Measurements from ENCODE around the gene ART5.

Gene ART5

DNA sequence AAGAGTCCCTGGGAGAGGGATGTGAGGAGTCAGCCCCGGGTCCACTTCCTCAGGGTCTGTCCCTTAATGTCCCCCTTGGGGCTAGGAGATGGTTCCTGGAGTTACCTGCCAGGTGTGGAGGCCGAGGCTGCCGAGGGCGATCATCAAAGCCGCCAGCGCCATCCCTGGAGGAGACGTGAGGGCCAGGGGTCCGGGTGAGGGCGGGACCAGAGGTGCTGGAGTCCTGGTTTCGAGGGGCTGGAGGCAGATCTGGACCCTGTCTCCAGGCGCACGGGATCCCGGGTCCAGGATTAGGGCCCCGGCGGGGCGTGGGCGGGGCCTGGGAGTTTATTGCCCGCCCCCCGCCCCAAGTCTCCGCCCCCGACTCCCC lies at the start of gene ART5:
ART5 (minus strand) TSS at position 292 of the 370 bp plus-strand sequence; CDS start at position 162, 130 bp downstream.
- no peak for DNase-seq (ENCODE audit: low read depth)

GRCh38 chr11:3686751-3687150 lies 45.0 kb upstream of the ART5 start:
- no peak for DNase-seq (ENCODE audit: low read depth)

DNA sequence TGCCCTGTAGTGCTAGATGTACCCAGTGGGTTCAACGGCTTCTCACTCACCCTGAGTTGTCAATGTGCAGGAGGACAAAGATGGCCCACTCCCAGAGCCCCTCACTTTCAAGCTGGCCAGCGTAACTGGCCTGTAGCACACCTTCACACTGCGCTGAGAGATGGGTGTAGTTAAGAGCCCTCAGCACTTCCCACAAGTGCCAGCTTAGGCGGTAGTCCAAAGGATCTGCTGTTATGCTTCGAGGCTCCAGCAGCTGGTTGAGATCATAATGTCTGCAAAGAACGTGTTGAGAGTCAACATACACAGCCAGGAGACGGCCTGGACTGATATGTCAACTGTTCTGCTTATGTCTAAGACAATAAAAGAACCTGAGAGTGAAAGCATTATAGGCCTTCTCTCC lies 44.1 kb upstream of the ART5 start:
- DNase-seq (ENCODE audit: low read depth), result no peak

GRCh38 chr11:3684819-3685172 lies 43.0 kb upstream of the ART5 start:
- DNase-seq (ENCODE audit: low read depth), result no peak

DNA sequence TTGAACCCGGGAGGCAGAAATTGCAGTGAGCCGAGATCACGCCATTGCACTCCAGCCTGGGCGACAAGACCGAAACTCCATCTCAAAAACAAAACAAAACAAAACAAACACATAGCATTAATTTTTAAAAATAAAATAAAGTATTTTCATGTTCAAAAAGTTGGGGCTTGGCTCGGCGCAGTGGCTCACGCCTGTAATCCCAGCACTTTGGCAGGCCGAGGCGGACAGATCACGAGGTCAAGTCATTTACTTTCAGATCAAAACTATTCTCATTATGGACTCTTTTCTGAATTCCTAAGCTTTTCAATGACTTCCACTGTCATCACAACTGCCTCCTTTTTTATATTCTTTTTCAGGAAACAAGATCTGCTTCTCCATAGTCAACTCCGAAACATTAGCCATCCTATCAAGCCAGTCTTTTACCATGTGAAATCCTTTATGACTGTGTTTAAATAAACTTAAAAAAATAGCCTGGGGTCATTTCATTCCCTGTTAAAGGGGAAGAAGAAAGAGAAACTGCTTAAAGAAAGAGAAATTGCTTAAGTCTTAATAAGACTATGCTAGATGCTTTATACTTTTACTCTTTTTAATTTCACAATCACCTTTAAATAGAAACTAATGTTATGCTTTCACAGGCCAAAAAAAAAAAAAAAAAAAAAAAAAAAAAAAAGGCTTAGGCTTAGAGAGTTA lies 42.5 kb upstream of the ART5 start:
- DNase-seq (ENCODE audit: low read depth), result peak; percentile 38

GRCh38 chr11:3683039-3683438 lies 41.2 kb upstream of the ART5 start:
- DNase-seq (ENCODE audit: low read depth), result no peak

DNA sequence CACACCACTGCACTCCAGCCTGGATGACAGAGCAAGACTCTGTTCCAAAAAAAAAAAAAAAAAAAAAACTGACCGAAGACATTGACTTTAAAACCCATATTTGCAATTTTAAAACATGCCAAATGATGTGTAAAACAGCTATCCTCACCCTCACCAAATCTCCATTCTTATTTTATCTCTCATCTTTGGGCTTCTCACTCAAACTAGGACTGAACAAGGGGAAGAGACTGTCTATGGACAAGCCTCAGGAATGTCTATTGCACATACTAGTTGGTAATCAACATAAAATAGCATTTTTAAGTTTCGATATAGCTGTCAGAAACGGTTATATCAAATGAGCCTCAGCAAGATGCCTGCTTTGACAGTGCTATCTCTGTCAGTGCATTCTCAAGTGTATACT lies 37.3 kb upstream of the ART5 start:
- no peak for DNase-seq (ENCODE audit: low read depth)

GRCh38 chr11:3675971-3676370 lies 34.2 kb upstream of the ART5 start:
- no peak for DNase-seq (ENCODE audit: low read depth)

DNA sequence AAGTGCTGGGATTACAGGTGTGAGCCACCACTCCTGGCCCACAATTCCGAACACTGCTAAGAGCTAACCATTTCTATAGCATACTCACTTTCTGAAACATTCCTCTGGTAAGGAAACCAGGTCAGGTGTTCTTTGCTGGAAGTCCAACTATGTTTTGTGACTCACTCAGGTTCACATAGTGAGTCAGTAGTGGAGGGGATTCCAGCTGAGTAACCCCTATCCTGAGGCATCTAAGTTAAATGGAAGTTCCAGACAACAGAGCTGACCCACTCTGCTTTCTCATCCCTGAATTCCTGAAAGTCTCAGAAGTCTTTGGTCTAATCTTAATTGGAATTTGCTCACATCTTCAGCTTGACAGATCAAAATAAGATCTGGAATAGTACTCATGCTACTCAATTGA lies 32.4 kb upstream of the ART5 start:
- no peak for DNase-seq (ENCODE audit: low read depth)

DNA sequence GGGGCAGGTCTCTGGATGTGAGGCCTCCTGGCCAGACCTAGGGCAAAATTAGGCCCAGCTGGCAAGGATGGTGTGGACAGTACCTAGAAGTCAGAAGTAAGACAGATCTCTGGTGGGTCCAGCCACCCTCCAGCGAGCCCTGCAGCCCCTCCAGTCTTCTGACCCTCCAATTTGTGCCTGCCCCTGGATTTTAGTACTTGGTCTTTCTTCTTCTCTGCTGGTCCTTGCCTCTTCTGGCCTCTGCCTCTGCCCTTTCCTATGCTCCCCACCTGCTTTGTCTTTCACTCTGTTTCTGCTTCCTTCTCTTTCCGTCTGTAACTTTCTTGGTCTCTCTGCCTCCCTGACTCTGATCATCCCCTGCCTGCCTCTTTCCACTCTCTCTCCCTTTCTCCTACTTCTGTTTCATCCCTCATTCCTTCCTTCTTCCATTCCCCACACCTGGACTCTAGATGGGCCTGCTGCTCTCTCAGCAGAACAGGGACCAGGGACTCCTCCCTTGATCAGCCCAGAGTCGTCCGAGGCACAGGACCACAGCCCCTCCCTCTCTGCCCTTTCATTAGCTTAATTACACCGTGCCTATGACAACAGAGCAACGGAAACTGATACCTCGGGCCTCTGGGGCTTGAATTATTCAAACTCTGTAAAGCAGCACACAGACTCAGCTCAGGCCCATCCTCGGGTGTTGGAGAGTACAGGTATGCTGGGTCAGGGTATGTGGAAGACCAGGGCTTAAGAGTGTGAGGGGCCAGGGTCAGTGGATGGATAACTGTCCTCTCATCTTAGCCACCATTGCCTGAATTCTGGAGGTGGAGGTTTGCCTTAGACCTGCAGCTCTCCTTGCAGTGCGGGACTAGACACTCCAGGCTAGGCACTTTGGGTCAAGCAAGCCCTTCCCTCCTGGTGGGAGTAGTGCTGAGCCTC lies 29.8 kb upstream of the ART5 start, which contains the start of gene CHRNA10:
CHRNA10 (minus strand) TSS at position 51 of the 921 bp plus-strand sequence. CDS start 72 bp downstream, outside the sequence.
- DNase-seq (ENCODE audit: low read depth), result peak; percentile 21

DNA sequence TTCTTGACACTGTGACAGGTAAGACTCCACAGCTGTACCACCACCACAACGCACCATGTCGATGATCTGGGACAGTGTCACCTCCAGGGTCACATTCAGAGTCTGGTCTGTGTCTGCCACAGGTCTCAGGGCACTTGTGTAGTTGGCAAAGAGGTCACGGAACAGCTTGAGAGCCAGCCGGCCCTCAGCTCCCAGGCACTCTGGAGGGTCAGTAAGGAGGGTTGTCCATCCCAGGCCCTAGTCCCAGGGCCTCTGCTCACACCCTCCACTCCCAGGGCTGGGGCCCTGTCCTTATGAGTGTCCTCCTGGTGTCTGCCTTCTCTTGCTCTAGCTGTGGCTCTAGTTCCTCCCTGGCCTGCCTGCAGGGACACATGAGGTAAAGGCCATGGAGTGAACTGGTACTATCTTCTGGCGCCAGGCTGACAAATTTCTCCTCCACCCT lies 28.0 kb upstream of the ART5 start:
- no peak for DNase-seq (ENCODE audit: low read depth)

DNA sequence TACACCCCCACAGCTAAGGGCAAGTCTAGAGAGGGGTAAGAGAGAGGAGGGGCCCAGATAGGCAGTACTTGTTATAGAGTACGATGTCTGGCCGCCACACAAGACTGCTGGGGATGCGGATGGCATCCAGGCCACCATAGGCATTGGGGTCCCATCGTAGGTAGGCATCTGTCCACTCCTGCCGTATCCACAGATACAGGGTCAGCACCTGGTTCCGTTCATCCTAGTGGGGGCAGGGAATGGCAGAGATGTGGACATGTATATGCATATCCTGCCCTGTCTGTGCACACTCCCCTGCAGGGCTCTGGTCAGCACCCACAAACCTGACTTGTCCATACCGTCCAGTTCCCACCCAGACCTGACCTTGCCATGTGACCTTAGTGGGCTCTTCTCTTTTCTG lies 27.3 kb upstream of the ART5 start:
- DNase-seq (ENCODE audit: low read depth), result no peak

GRCh38 chr11:3667149-3668035 lies 25.6 kb upstream of the ART5 start:
- no peak for DNase-seq (ENCODE audit: low read depth)

- no peak for DNase-seq (ENCODE audit: low read depth)
Measured at GRCh38 chr11:3666023-3666530, 24.3 kb upstream of the ART5 start.

DNA sequence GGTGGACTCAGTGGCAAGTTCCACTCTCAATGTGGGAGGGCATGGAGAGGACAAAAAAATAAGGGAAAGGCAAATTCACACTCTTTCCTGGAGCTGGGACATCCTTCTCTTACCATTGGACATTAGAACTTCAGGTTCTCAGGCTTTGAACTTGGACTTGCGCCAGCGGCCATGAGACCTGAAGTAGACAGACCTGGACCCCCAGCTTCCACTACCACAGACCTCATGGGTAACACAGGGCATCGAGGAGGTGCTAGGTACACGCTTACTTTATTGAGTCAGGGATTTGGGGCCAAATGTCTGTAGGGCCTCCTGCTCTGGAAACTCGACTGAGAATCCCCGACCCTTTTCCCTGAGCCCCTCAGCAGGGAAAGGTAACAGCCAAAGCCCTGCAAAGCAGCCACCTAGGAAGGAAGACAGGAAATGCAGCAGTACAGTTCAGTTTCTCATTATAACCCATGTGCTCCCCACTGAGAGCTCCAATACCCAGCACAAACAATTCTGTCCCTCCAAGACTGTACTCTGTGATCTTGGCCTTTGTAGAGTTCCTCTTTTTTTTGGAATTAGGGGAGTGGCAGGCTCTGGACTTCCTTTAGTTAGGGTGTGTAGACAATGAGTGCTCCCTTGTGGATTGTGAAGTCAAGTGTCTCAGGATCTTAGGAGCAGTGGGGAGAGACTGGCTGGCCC lies 23.7 kb upstream of the ART5 start:
- no peak for DNase-seq (ENCODE audit: low read depth)

DNA sequence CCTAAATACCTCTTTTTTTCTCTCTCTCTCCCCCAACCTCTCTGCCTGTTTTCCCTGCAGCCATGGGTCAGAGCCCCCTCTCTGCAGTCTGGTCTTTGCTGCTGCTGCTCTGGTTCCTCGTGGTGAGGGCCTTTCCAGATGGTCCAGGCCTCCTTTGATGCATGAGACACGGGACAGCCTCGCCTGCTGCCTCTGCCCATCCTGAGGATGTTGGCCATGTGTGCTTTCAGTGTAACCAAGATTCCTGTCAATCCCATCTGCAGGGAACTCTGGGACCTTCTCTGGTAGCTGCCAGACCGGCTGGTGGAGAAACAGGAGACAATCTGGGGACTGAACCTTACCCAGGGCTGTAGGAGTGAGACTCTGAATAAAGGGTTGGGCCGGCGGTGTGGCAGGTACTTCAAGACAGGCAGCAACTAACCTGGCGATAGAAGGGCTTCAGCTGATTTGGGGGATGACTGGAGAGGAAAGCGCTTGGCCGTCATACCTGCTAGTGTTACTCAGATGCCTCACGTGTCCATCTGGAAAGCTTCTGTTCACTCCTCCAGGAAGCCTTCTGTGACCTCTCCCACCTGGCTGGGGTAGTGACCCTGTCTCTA lies 22.3 kb upstream of the ART5 start:
- no peak for DNase-seq (ENCODE audit: low read depth)

GRCh38 chr11:3662856-3663255 lies 21.1 kb upstream of the ART5 start:
- DNase-seq (ENCODE audit: low read depth), result no peak

- no peak for DNase-seq (ENCODE audit: low read depth)
Measured at GRCh38 chr11:3660960-3661359, 19.2 kb upstream of the ART5 start.

DNA sequence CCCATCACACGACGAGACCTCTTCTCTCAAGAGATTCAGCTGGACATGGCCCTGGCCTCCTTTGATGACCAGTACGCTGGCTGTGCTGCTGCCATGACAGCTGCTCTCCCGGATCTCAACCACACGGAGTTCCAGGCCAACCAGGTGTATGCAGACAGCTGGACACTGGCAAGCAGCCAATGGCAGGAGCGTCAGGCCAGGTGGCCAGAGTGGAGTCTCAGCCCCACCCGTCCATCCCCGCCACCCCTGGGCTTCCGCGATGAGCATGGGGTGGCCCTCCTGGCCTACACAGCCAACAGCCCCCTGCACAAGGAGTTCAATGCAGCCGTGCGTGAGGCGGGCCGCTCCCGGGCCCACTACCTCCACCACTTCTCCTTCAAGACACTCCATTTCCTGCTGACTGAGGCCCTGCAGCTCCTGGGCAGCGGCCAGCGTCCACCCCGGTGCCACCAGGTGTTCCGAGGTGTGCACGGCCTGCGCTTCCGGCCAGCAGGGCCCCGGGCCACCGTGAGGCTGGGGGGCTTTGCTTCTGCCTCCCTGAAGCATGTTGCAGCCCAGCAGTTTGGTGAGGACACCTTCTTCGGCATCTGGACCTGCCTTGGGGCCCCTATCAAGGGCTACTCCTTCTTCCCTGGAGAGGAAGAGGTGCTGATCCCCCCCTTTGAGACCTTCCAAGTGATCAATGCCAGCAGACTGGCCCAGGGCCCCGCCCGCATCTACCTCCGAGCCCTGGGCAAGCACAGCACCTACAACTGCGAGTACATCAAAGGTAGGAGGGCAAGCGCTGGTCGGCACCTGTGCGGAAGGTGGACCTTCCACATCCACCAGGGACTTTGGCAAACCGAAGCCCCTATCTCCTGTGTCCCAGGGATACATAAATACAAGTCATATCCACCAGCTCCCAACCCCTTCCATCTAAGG lies 18.1 kb upstream of the ART5 start:
- no peak for DNase-seq (ENCODE audit: low read depth)

DNA sequence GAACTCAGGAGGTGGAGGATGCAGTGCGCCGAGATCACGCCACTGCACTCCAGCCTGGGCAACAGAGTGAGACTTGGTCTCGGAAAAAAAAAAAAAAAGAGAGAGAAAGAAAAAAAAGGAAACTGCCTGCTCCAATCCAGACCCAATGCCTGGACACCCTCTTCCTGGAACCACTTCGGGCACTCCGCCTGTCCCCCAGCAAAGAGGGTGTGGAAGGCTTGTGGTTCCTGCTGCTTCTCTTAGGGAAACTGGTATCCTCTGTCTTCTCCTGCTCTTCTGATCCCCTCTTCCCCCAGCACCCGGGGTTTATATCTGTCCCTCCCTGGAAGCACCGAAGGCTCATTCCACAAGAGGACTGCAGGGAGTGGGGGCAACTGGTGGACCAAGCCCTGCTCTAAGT lies 16.5 kb upstream of the ART5 start:
- DNase-seq (ENCODE audit: low read depth), result no peak
